ENCODE measurements around the gene MCUR1. TPM values are rescaled to one million over a fixed set of nuclear protein-coding genes. Genes with fewer than 3 reads are reported as not detected.

The MCUR1 gene
- total RNA-seq, 1 experiment from 2014 or later = 16.4 TPM

DNA sequence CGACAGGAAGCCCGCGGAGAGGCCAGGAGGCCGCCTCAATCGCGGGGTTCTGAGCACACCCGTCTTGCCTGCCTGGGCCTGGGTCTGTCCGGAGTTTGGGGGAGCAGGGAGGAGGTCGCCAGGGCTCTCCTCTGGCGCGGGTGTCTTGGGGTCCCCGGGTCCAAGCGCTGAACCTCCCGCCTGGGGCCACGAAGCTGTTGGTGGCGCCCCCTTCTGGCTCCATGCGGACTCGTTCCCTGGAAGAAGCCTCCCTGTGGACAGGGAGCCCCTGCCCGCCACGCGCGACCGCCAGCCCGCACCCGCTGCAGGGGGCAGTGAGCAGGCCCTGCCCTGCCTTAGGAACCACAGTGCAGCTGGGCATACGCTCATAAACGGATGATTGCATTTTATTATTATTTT, 44.7 kb downstream of the MCUR1 start:
- DNase-seq = no peak
- CTCF ChIA-PET = interaction anchor here (0.7 kb wide), 1 partner anchor 1554 kb away, joined by 3 read pairs; no protein-coding TSS in a partner anchor
- no TSS peak for BruUV-seq (replicated peaks)
- H3K27me3 Mint-ChIP-seq (ENCODE audit: unreplicated experiment) = no peaks in the 10 kb centered on the region
- intact Hi-C loops (cut with micrococcal nuclease; ENCODE audit: unreplicated experiment) = no loop called here
- H3K36me3 Mint-ChIP-seq (ENCODE audit: insufficient read depth, unreplicated experiment) = no peaks in the 10 kb centered on the region
- no peaks in the 10 kb centered on the region for H3K4me1 Mint-ChIP-seq (ENCODE audit: low read depth, unreplicated experiment)
- H3K27ac Mint-ChIP-seq (ENCODE audit: unreplicated experiment) = no peak overlapping the region
- H3K9me3 Mint-ChIP-seq (ENCODE audit: low read depth, unreplicated experiment) = no peaks in the 10 kb centered on the region
- TF ChIP-seq CTCF (IDR thresholded peaks at IDR 0.05; ENCODE audit: unreplicated experiment) = no peak
- no peak overlapping the region for H3K4me3 Mint-ChIP-seq (ENCODE audit: low read depth, unreplicated experiment)

DNA sequence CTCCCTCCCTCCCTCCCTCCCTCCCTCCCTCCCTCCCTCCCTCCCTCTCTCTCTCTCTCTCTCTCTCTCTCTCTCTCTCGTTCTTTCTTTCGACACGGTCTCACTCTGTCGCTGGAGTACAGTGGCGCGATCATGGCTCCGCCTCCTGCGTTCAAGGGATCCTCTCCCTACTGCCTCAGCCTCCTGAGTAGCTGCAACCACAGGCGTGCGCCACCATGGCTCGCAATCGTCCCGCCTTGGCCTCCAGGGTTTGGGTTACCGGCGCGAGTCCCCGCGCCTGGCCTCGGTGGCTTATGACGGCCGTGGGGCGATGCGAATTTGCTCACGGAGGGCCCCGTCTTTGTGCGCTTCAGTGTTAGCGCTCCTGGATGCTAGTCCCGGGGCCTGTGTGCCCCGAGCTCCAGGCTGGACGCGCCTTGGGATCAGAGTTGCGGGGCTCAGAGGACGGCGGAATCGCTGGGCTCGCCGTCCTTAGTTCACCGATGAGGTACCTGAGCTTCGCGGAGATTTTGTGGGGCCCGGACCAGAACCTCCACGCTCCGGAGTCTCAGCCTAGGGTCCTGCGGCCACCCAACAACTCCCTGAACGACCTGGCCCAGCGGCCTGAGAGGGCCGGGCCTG, 45.2 kb downstream of the MCUR1 start:
- no TSS peak for BruUV-seq (replicated peaks)
- CTCF ChIA-PET = no interaction called here
- no peaks in the 10 kb centered on the region for H3K4me1 Mint-ChIP-seq (ENCODE audit: low read depth, unreplicated experiment)
- no peaks in the 10 kb centered on the region for H3K27me3 Mint-ChIP-seq (ENCODE audit: unreplicated experiment)
- intact Hi-C loops (cut with micrococcal nuclease; ENCODE audit: unreplicated experiment) = no loop called here
- no peak for TF ChIP-seq CTCF (IDR thresholded peaks at IDR 0.05; ENCODE audit: unreplicated experiment)
- no peak overlapping the region for H3K4me3 Mint-ChIP-seq (ENCODE audit: low read depth, unreplicated experiment)
- no peak overlapping the region for H3K27ac Mint-ChIP-seq (ENCODE audit: unreplicated experiment)
- H3K9me3 Mint-ChIP-seq (ENCODE audit: low read depth, unreplicated experiment) = no peaks in the 10 kb centered on the region
- no peaks in the 10 kb centered on the region for H3K36me3 Mint-ChIP-seq (ENCODE audit: insufficient read depth, unreplicated experiment)
- DNase-seq = no peak

DNA sequence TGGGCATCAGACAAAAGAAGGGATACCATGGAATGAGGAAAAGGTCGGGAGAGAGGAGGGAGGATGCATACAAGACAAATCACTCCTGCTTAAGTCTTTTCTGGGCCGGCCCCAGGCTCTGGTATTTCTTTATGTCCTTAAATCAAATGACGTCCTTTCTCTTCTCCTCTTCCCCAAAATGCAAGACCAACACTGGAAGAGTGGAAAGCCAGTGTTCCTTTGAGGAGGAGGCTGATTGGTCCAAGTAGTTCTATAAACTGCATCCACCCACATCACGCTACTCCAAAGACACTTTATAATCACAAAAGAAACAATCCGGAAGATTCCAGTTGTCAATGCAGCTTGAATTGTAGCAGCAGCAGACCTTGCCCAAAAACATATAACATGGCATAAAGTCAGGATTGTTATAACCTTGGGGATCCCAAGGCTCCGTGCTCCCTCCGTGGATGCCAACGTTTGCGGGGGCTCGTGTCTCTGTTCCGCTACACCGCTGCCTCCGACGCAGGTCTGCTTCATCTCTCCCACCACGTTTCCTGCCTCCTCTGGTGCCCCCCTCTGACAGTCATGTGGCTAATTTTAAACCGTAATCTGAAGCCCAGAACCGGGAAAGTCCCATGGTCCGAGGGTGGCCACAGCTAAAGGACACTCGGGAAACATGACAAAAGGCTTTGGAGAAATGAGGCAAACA, 47.1 kb downstream of the MCUR1 start:
- Mint-ChIP-seq H3K36me3 (ENCODE audit: insufficient read depth, unreplicated experiment) (no peaks in the 10 kb centered on the region), H3K27ac (ENCODE audit: unreplicated experiment) (no peak overlapping the region), H3K27me3 (ENCODE audit: unreplicated experiment) (no peaks in the 10 kb centered on the region), H3K9me3 (ENCODE audit: low read depth, unreplicated experiment) (no peaks in the 10 kb centered on the region), H3K4me3 (ENCODE audit: low read depth, unreplicated experiment) (no peak overlapping the region), H3K4me1 (ENCODE audit: low read depth, unreplicated experiment) (peaks cover under 1% of the 10 kb centered on the region)
- no TSS peak for BruUV-seq (replicated peaks)
- no peak for TF ChIP-seq CTCF (IDR thresholded peaks at IDR 0.05; ENCODE audit: unreplicated experiment)
- CTCF ChIA-PET = no interaction called here
- DNase-seq = no peak
- intact Hi-C loops (cut with micrococcal nuclease; ENCODE audit: unreplicated experiment) = no loop called here

DNA sequence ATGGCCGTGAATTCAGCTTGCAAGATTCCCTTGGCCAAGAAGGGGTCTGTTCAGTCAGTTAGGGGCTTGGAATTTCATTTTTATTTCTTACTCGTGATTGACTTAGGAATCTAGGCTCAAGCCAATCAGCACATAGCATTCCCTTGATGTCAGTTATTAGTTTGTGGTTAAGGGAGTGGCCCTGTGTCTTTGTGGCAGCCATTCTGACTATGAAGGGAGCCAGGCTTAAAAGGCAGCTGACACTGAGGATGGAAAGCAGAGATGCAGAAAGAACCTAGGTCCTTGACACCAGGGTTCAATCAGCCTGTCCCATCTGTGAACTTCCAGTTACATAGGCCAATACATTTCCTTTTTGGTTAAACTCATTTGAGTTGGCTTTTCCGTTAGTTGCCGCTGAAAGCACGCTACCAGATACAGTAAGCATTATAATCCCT, 48.1 kb downstream of the MCUR1 start:
- DNase-seq = no peak
- Mint-ChIP-seq H3K9me3 (ENCODE audit: low read depth, unreplicated experiment) (no peaks in the 10 kb centered on the region), H3K27me3 (ENCODE audit: unreplicated experiment) (no peaks in the 10 kb centered on the region), H3K36me3 (ENCODE audit: insufficient read depth, unreplicated experiment) (no peaks in the 10 kb centered on the region), H3K4me1 (ENCODE audit: low read depth, unreplicated experiment) (peaks cover 11% of the 10 kb centered on the region), H3K27ac (ENCODE audit: unreplicated experiment) (no peak overlapping the region), H3K4me3 (ENCODE audit: low read depth, unreplicated experiment) (no peak overlapping the region)
- TF ChIP-seq CTCF (IDR thresholded peaks at IDR 0.05; ENCODE audit: unreplicated experiment) = no peak
- intact Hi-C loops (cut with micrococcal nuclease; ENCODE audit: unreplicated experiment) = no loop called here
- CTCF ChIA-PET = no interaction called here
- BruUV-seq (replicated peaks) = no TSS peak

Measured in Calu3 (cell line).